Muscle of leg (tissue), 11 donors: ENCODE measurements around the gene TMIE. TPM values are rescaled to one million over a fixed set of nuclear protein-coding genes. Genes with fewer than 3 reads are reported as not detected.

ENCODE experiments used
- DNase-seq: peaks from one replicate; pipeline ENCODE4 v3.0.0; 2013
- H3K27ac ChIP-seq: one replicate; pipeline ENCODE4 v1.5.1; 2013; ENCODE audit warnings: mild to moderate bottlenecking, low read length, control low read depth
- H3K27me3 ChIP-seq: one replicate; pipeline ENCODE4 v1.6.1; 2013; ENCODE audit warnings: low read length; ENCODE audit not compliant: control insufficient read depth, insufficient read depth
- H3K36me3 ChIP-seq: one replicate; pipeline ENCODE4 v1.6.1; 2013; ENCODE audit warnings: low read length; ENCODE audit not compliant: control insufficient read depth, insufficient read depth
- H3K4me1 ChIP-seq: one replicate; pipeline ENCODE4 v1.6.1; 2013; ENCODE audit warnings: low read length; ENCODE audit not compliant: control insufficient read depth, insufficient read depth
- H3K4me3 ChIP-seq: one replicate; pipeline ENCODE4 v1.5.1; 2013; ENCODE audit warnings: low read length, control low read depth
- H3K9me3 ChIP-seq: replicated peaks from 2 replicates; pipeline ENCODE4 v1.6.1; 2013; ENCODE audit warnings: low read depth, low read length; ENCODE audit not compliant: control insufficient read depth
- WGBS: methylation state at CpG from one replicate; pipeline ENCODE4 v1.1.5; 2013; ENCODE audit warnings: missing lambda C conversion rate; ENCODE audit not compliant: insufficient coverage; 5-methylcytosine and 5-hydroxymethylcytosine counted together
- polyA plus RNA-seq, 8 donors: library from polyadenylated mRNA; unstranded; fragments of 120-200 nt; gene quantifications; one replicate each; pipeline versions ENCODE4 v1.2.1 to v1.2.3, GENCODE V29; 2013; ENCODE audit warnings: inconsistent platforms in 1 of 8, low replicate concordance in 1 of 8; ENCODE audit not compliant: insufficient read length in 8 of 8, insufficient read depth in 1 of 8
- total RNA-seq: library from RNA; stranded (reverse); fragments of 120-200 nt; gene quantifications from one replicate; pipeline ENCODE4 v1.2.4, GENCODE V29; 2013

TMIE gene
- total and polyA plus RNA-seq, 9 donors, result 0.32 to 1.0 (median 0.74) TPM

GRCh38 chr3:46714728-46715506 lies 13.7 kb downstream of the TMIE start:
- DNase-seq, result no peak
- 57% methylated on average over 10 of the region's 10 CpGs for WGBS
- Histone ChIP-seq H3K27me3 (peaks cover 15% of the 10 kb centered on the region), H3K36me3 (no peaks in the 10 kb centered on the region), H3K4me1 (peaks cover 13% of the 10 kb centered on the region), H3K4me3 (no peak overlapping the region), H3K9me3 (no peaks in the 10 kb centered on the region), H3K27ac (no peak overlapping the region)

GRCh38 chr3:46715507-46716175 lies 14.4 kb downstream of the TMIE start:
- Histone ChIP-seq H3K36me3 (no peaks in the 10 kb centered on the region), H3K27ac (no peak overlapping the region), H3K4me1 (peaks cover 11% of the 10 kb centered on the region), H3K27me3 (peaks cover 16% of the 10 kb centered on the region), H3K4me3 (no peak overlapping the region), H3K9me3 (no peaks in the 10 kb centered on the region)
- WGBS, result 84% methylated on average over 5 of the region's 11 CpGs
- no peak for DNase-seq

GRCh38 chr3:46716461-46717441 lies 15.6 kb downstream of the TMIE start:
- Histone ChIP-seq H3K4me1 (peaks cover under 1% of the 10 kb centered on the region), H3K4me3 (no peak overlapping the region), H3K27ac (no peak overlapping the region), H3K9me3 (no peaks in the 10 kb centered on the region), H3K27me3 (peaks cover 18% of the 10 kb centered on the region), H3K36me3 (no peaks in the 10 kb centered on the region)
- WGBS, result 73% methylated on average over 13 of the region's 19 CpGs
- DNase-seq, result no peak

- WGBS, result 32% methylated on average over 61 of the region's 61 CpGs
- Histone ChIP-seq H3K27me3 (peaks cover 20% of the 10 kb centered on the region), H3K9me3 (no peaks in the 10 kb centered on the region), H3K4me3 (no peak within 1 kb of the TSS), H3K4me1 (no peaks in the 10 kb centered on the region), H3K36me3 (no peaks in the 10 kb centered on the region), H3K27ac (no peak within 1 kb of the TSS)
- no peak for DNase-seq
Observed at GRCh38 chr3:46717447-46718231, 16.4 kb downstream of the TMIE start, which contains the start of gene PRSS50. PRSS50 (minus strand) TSS chr3:46717869; CDS start chr3:46717824, 45 bp downstream.

GRCh38 chr3:46719044-46719565 lies 17.9 kb downstream of the TMIE start:
- Histone ChIP-seq H3K9me3 (no peaks in the 10 kb centered on the region), H3K4me3 (no peak overlapping the region), H3K36me3 (no peaks in the 10 kb centered on the region), H3K4me1 (no peaks in the 10 kb centered on the region), H3K27ac (no peak overlapping the region), H3K27me3 (peaks cover 20% of the 10 kb centered on the region)
- no peak for DNase-seq
- 50% methylated on average over 1 of the region's 2 CpGs for WGBS

- peaks cover 20% of the 10 kb centered on the region for H3K27me3 ChIP-seq
- no peaks in the 10 kb centered on the region for H3K9me3 ChIP-seq
- no peak overlapping the region for H3K4me3 ChIP-seq
- 53% methylated on average over 2 of the region's 4 CpGs for WGBS
- H3K4me1 ChIP-seq, result no peaks in the 10 kb centered on the region
- H3K36me3 ChIP-seq, result no peaks in the 10 kb centered on the region
- no peak overlapping the region for H3K27ac ChIP-seq
- no peak for DNase-seq
Observed at GRCh38 chr3:46719735-46720271, 18.6 kb downstream of the TMIE start.

GRCh38 chr3:46721009-46721408 lies 19.8 kb downstream of the TMIE start:
- WGBS, result no CpG with 5 or more reads among the region's 2 CpGs
- no peak overlapping the region for H3K4me3 ChIP-seq
- no peak for DNase-seq
- H3K27ac ChIP-seq, result no peak overlapping the region
- H3K27me3 ChIP-seq, result peaks cover 20% of the 10 kb centered on the region
- no peaks in the 10 kb centered on the region for H3K36me3 ChIP-seq
- H3K4me1 ChIP-seq, result no peaks in the 10 kb centered on the region
- H3K9me3 ChIP-seq, result no peaks in the 10 kb centered on the region

- Histone ChIP-seq H3K4me1 (no peaks in the 10 kb centered on the region), H3K27me3 (peaks cover 19% of the 10 kb centered on the region), H3K27ac (no peak overlapping the region), H3K9me3 (no peaks in the 10 kb centered on the region), H3K36me3 (no peaks in the 10 kb centered on the region), H3K4me3 (no peak overlapping the region)
- DNase-seq, result no peak
- no CpG with 5 or more reads among the region's 5 CpGs for WGBS
Observed at GRCh38 chr3:46722443-46722842, 21.3 kb downstream of the TMIE start.

- no CpG with 5 or more reads among the region's 4 CpGs for WGBS
- Histone ChIP-seq H3K4me3 (no peak overlapping the region), H3K4me1 (no peaks in the 10 kb centered on the region), H3K9me3 (no peaks in the 10 kb centered on the region), H3K27me3 (peaks cover 13% of the 10 kb centered on the region), H3K36me3 (no peaks in the 10 kb centered on the region), H3K27ac (no peak overlapping the region)
- no peak for DNase-seq
Observed at GRCh38 chr3:46724424-46724823, 23.2 kb downstream of the TMIE start.
